PC-3 (cell line): ENCODE measurements around the gene TMEM259.

Experiments used
- CTCF ChIP-seq: fragments of 300-600 bp; sonication (generic); conservative IDR thresholded peaks from 2 replicates; pipeline ENCODE4 v1.5.1; 2017; ENCODE audit warnings: antibody characterized with exemption, low read depth, mild to moderate bottlenecking, low read length
- EZH2 ChIP-seq: fragments of 300-600 bp; sonication (generic); IDR thresholded peaks from one replicate; pipeline ENCODE4 v1.6.1; 2017; ENCODE audit warnings: antibody characterized with exemption, mild to moderate bottlenecking, low read length; ENCODE audit not compliant: unreplicated experiment
- EZH2phosphoT487 ChIP-seq: fragments of 300-600 bp; sonication (generic); IDR thresholded peaks from 2 replicates; pipeline ENCODE4 v1.6.1; 2018; ENCODE audit warnings: mild to moderate bottlenecking, antibody characterized with exemption, low read length, borderline replicate concordance

- no peak for TF ChIP-seq CTCF
- no peak for TF ChIP-seq EZH2phosphoT487
- TF ChIP-seq EZH2, result no peak
These were observed 28.3 kb downstream of the TMEM259 start for GRCh38 chr19:992670-993055.
